Measurements from ENCODE around the gene C22orf31.

DNA sequence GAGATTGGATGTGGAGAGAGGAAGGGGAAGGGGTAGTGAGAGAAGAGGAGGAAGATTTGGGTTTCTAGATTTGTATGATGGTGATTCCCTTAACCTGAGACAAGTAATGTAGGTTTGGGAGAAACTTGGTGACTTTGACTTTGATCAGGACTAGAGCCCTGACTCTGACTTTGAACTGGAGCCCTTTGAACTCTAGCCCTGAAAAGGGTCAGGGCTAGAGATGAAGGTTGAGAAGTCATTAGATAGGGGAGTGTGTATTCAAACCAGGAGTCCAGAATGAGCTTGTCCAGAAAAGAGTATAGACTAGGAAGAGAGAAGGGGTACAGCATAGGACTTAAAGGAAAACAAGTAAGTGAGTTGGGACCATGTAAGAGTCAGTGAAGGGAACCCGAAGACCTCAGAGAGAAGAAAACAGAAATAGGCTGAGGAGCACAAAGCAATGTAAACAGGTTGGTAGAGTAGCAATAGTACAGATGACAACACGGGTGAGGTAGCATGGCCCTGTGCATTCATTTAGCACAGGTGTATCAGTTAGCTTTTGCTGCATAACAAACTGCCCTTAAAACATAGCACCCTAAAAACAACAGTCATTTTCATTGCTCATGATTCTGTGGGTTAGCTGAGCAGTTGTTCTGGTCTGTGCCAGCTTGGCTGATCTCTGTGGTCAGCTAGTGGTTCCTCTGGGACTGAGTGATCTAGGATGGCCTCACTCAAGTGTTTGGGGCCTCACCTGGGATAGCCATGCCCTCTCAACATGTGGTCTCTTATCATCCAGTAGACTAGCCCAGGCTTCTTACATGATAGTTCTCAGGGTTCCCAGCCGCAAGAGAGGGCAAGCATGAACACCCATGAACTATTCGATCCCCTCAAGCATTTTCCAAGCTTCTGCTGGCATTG is 43.1 kb downstream of the C22orf31 start:
- TF ChIP-seq, protein P1, sequence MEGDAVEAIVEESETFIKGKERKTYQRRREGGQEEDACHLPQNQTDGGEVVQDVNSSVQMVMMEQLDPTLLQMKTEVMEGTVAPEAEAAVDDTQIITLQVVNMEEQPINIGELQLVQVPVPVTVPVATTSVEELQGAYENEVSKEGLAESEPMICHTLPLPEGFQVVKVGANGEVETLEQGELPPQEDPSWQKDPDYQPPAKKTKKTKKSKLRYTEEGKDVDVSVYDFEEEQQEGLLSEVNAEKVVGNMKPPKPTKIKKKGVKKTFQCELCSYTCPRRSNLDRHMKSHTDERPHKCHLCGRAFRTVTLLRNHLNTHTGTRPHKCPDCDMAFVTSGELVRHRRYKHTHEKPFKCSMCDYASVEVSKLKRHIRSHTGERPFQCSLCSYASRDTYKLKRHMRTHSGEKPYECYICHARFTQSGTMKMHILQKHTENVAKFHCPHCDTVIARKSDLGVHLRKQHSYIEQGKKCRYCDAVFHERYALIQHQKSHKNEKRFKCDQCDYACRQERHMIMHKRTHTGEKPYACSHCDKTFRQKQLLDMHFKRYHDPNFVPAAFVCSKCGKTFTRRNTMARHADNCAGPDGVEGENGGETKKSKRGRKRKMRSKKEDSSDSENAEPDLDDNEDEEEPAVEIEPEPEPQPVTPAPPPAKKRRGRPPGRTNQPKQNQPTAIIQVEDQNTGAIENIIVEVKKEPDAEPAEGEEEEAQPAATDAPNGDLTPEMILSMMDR (IDR thresholded peaks at IDR 0.05; ENCODE audit: low read depth, low read length, poor library complexity, severe bottlenecking) = no peak
- no peak for TF ChIP-seq EZH2phosphoT487 (IDR thresholded peaks at IDR 0.05; ENCODE audit: borderline replicate concordance, low read length)

Data from DOHH2 (cell line).